GM21717 (cell line): ENCODE measurements around the gene MMP7.

Experiments
- ATAC-seq: cut with Tn5 transposase; IDR thresholded peaks from one replicate; pipeline ENCODE4 v1.9.1; 2021; ENCODE audit warnings: mild to moderate bottlenecking, moderate library complexity; ENCODE audit not compliant: unreplicated experiment

The MMP7 gene

GRCh38 chr11:102497061-102497460, 33.5 kb downstream of the MMP7 start:
- ATAC-seq = no peak

- ATAC-seq = peak; percentile 81
Observed at GRCh38 chr11:102495161-102496042, 35.1 kb downstream of the MMP7 start.

GRCh38 chr11:102494216-102494615, 36.3 kb downstream of the MMP7 start:
- no peak for ATAC-seq

- no peak for ATAC-seq
Observed at GRCh38 chr11:102493524-102493923, 37.0 kb downstream of the MMP7 start.

GRCh38 chr11:102491969-102492368, 38.6 kb downstream of the MMP7 start:
- ATAC-seq = no peak

- ATAC-seq = no peak
Observed at GRCh38 chr11:102489186-102490145, 41.1 kb downstream of the MMP7 start.

- ATAC-seq = peak; percentile 94
Observed at GRCh38 chr11:102488208-102488607, 42.3 kb downstream of the MMP7 start.

GRCh38 chr11:102487214-102487613, 43.3 kb downstream of the MMP7 start:
- no peak for ATAC-seq

GRCh38 chr11:102486584-102486983, 44.0 kb downstream of the MMP7 start:
- no peak for ATAC-seq

- ATAC-seq = no peak
Observed at GRCh38 chr11:102485095-102485722, 45.3 kb downstream of the MMP7 start.

GRCh38 chr11:102482433-102482832, 48.1 kb downstream of the MMP7 start:
- no peak for ATAC-seq

GRCh38 chr11:102479733-102480132, 50.8 kb downstream of the MMP7 start:
- ATAC-seq = no peak

- ATAC-seq = no peak
Observed at GRCh38 chr11:102478673-102479299, 51.8 kb downstream of the MMP7 start.

- peak; percentile 35 for ATAC-seq
Observed at GRCh38 chr11:102476812-102477211, 53.7 kb downstream of the MMP7 start.

- ATAC-seq = no peak
Observed at GRCh38 chr11:102476069-102476468, 54.5 kb downstream of the MMP7 start.

GRCh38 chr11:102473543-102473942, 57.0 kb downstream of the MMP7 start:
- no peak for ATAC-seq

- ATAC-seq = no peak
Observed at GRCh38 chr11:102472127-102472526, 58.4 kb downstream of the MMP7 start.

- no peak for ATAC-seq
Observed at GRCh38 chr11:102471474-102471873, 59.1 kb downstream of the MMP7 start.
